Measurements from ENCODE around the gene NUBP1.
"Not testable (repeated sequence)": the region's sequence is repeated elsewhere in the genome, so short reads cannot be mapped to it uniquely, and the experiment has no call there.

NUBP1 gene

GRCh38 chr16:10743610-10744369 lies at the start of gene NUBP1:
TSS of gene NUBP1 (plus strand) at chr16:10743842. CDS start at chr16:10743864, 22 bp downstream.
- peak; percentile 82 for DNase-seq (ENCODE audit: low spot score)

- DNase-seq (ENCODE audit: low spot score): no peak
These were observed 49.8 kb upstream of the NUBP1 start for GRCh38 chr16:10693889-10694288.

- no peak for DNase-seq (ENCODE audit: low spot score)
These were observed 49.3 kb upstream of the NUBP1 start for GRCh38 chr16:10694306-10694705.

GRCh38 chr16:10694830-10695229 lies 48.8 kb upstream of the NUBP1 start, which contains the start of gene TEKT5:
TSS of gene TEKT5 (minus strand) at chr16:10694930. CDS start at chr16:10694873, 57 bp downstream.
- DNase-seq (ENCODE audit: low spot score): no peak

- no peak for DNase-seq (ENCODE audit: low spot score)
These were observed 43.9 kb upstream of the NUBP1 start for GRCh38 chr16:10699756-10700155.

GRCh38 chr16:10708969-10709368 lies 34.7 kb upstream of the NUBP1 start:
- no peak for DNase-seq (ENCODE audit: low spot score)

- no peak for DNase-seq (ENCODE audit: low spot score)
These were observed 15.4 kb upstream of the NUBP1 start for GRCh38 chr16:10728003-10728887.

GRCh38 chr16:10729104-10730048 lies 14.3 kb upstream of the NUBP1 start:
- no peak for DNase-seq (ENCODE audit: low spot score)

GRCh38 chr16:10731790-10732189 lies 11.9 kb upstream of the NUBP1 start:
- DNase-seq (ENCODE audit: low spot score): no peak

GRCh38 chr16:10737068-10737625 lies 6.5 kb upstream of the NUBP1 start:
- DNase-seq (ENCODE audit: low spot score): peak; percentile 50

- DNase-seq (ENCODE audit: low spot score): no peak
These were observed 5.2 kb upstream of the NUBP1 start for GRCh38 chr16:10738231-10739077.

GRCh38 chr16:10740000-10740844 lies 3.4 kb upstream of the NUBP1 start:
- no peak for DNase-seq (ENCODE audit: low spot score)

- no peak for DNase-seq (ENCODE audit: low spot score)
These were observed 2.8 kb upstream of the NUBP1 start for GRCh38 chr16:10740845-10741208.

GRCh38 chr16:10741249-10741648 lies 2.4 kb upstream of the NUBP1 start:
- not testable (repeated sequence) for DNase-seq (ENCODE audit: low spot score)

GRCh38 chr16:10741844-10742243 lies 1.8 kb upstream of the NUBP1 start:
- no peak for DNase-seq (ENCODE audit: low spot score)

- no peak for DNase-seq (ENCODE audit: low spot score)
These were observed 424 bp upstream of the NUBP1 start for GRCh38 chr16:10743227-10743609.

- DNase-seq (ENCODE audit: low spot score): no peak
These were observed 858 bp downstream of the NUBP1 start for GRCh38 chr16:10744370-10745030.

- DNase-seq (ENCODE audit: low spot score): no peak
These were observed 2.2 kb downstream of the NUBP1 start for GRCh38 chr16:10745841-10746240.

GRCh38 chr16:10750793-10751192 lies 7.2 kb downstream of the NUBP1 start:
- DNase-seq (ENCODE audit: low spot score): no peak
